GM21367 (cell line): ENCODE results near the gene ALPK1.
"Not testable (repeated sequence)": the region's sequence is repeated elsewhere in the genome, so short reads cannot be mapped to it uniquely, and the experiment has no call there.

ENCODE experiments used
- ATAC-seq: cut with Tn5 transposase; IDR thresholded peaks from one replicate; pipeline ENCODE4 v1.9.1; 2021; ENCODE audit not compliant: unreplicated experiment

Gene ALPK1

DNA sequence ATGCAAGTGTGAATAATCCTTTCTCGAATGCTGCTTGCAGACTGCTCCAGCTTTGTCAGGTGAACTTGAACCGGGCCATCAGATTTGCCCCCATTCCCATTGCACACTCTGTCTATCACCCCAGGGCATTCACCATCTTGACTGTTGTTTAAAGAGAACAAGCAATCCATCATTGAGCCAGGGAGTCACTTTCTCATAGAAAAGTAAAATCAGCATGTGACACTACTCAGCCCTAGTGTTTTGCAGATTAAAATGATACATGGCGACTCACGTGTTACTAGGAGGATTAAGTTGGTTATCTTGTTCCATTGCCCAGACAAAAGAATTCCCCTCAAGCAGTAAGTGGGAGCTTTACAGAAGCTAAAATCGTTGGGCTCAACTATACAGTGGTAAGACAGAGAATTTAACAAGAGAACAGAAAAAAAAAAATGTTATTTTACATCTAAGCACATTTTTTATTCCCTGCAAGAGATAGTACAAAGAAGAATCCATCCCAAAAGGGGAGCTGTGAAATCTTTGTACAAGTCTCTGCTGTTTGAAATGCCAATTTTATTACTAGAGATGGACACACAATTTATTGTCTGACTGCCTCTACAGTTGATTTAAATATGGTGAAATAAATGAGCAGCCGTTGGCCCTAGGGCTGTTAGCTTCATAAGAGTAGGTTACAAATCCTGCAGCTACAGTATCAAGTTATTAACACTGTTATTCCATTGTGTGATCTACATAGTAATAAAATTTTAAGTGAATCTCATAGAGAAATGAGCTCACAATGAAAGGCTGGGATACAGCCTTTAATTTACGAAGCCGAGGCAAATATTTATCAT is 151.3 kb downstream of the ALPK1 start:
- no peak for ATAC-seq

DNA sequence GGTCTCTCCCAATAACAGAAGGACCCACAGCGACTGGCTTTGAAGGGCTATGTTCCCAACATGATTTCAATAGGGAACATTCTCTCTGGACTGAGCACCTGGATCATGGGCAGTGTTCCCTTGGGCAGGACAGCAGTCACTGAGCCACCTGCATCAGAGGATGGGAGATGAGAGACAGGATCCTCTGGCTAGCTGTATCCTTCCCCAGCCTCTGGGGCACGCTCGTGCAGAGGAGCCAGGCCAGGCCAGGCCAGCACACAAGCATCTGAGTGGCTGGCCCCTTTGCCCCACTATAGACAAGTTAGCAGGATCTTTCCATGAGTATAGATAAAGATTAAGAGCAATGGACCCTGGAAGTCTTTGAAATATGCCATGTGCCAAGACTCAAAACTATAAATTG is 152.5 kb downstream of the ALPK1 start:
- ATAC-seq: no peak

DNA sequence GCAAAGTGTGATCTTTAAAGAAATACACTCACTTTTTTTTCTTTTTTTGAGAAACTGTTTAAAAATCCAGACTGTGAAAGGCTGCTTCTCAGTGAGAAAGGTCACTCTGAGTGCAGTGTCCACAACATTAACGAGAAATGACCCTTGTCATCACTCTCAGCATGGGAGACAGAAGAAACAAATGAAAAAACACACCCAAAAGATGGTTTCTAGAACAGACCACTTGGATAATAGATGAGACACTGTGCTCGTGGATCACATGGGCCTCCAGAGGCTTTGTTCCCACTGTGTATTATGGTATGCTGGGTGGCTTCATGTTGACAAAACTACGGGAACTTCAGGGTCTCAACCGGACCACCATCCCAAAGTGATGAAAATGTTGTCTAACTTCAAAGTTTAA is 153.9 kb downstream of the ALPK1 start:
- no peak for ATAC-seq

DNA sequence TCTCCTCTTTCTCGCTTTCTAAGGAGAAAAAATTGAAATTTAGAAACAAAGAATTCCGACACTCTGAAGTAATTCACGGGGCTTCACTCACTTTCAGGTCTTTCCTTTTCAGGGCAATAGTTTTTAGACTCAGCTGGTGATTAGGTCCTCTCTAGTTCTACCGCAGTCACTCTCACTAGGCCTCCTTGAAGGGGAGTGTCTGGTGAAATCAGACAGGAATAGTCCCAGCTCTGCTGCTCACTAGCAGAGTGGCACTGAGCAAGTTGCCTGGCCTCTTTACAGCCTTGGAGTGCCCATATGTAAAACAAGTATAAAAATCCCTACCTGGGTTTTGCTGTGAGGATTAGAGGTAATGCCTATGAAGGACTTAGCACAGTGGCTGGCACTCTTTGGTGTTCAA is 154.7 kb downstream of the ALPK1 start:
- ATAC-seq: no peak

DNA sequence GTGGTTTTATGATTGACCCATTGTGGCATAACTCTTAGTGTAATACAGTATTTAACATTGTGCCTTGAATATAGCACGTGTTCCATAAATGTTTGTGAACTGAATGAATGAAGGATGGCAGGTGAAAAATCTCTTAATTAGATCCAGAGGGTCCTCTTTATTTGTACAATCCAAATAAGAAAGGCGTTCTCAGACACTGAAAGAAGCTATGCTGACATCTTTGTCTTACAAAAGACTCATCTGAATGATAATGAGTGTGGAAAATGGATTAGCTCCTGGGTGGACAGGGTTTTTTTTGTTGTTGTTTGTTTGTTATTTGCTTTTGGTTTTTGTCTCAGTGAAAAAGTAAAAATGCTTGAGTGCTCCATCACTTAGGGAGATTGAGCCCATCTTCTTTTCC is 156.2 kb downstream of the ALPK1 start:
- no peak for ATAC-seq

DNA sequence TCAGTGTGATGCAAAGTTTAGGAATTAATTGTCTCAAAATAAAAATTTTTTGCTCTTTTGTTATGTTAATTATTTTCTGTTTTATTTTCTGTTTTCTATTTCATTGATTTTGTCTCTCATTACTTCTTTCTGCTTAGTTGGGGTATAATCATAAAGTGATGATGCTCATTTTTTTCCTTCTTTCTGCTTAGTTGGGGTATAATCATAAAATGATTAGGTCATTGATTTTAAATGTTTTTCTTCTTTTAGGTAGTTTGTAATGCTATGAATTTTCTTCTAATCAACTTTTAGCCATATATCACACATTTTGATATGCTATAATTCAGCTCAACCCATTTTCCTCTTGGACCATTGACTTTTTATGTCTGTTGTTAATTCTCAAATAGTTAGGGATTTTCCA is 175.1 kb downstream of the ALPK1 start:
- no peak for ATAC-seq

DNA sequence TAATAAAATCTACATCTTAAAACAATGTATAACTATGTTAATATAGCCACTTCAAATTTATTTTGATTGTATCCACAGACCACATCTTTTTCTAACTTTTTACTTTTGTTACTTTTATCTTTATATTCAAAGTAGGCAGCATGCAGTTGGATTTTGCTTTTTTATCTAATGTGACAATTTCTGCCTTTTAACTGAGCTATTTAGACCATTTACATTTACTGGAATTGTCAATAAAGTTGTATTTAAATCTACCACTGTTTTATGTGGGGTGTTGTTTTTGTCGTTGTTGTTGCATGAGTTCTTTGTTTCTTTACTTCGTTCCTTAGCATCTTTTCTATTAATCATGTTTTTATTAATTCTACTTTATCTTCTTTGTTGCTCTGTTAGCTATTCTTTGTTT is 176.8 kb downstream of the ALPK1 start:
- ATAC-seq: no peak

DNA sequence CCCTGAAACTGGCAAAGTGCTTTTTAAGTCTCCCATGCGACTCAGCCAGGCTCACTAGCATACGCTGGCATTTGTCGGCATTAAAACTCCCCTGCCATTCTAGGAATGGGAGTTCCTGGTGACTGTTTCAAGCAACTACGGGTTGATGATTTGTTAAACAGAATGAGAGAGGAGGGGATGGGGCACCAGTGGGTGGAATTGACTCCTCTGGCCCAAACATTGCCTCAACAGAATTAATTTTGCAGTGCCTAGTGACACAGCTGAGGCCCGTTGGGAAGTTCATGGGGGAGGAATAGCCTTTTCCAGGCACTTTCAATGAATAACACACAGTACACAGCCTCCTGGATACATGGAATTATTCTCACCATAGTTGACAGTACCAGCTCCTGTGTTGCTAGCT is 188.8 kb downstream of the ALPK1 start:
- ATAC-seq: no peak

DNA sequence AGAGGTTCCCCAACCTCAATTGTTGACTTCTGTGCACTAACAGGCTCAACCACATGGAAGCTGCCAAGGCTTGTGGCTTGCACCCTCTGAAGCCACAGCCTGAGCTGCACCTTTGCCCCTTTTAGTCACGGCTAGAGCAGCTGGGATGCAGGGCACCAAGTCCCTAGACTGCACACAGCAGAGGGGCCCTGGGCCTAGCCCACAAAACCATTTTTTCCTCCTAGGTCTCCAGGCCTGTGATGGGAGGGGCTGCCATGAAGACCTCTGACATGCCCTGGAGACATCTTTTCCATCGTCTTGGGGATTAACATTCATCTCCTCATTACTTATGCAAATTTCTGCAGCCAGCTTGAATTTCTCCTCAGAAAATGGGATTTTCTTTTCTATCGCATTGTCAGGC is 193.6 kb downstream of the ALPK1 start:
- not testable (repeated sequence) for ATAC-seq
